Measurements from ENCODE around the gene ADCY10. TPM values are rescaled to one million over a fixed set of nuclear protein-coding genes. Genes with fewer than 3 reads are reported as not detected.
"Not testable (repeated sequence)": the region's sequence is repeated elsewhere in the genome, so short reads cannot be mapped to it uniquely, and the experiment has no call there.

ADCY10 gene
- total RNA-seq, 2 experiments from 2014 or later, result not detected

GRCh38 chr1:167936930-167937708, 23.2 kb upstream of the ADCY10 start, which contains the start of gene MPC2:
TSS of gene MPC2 (minus strand) at chr1:167937072. CDS start at chr1:167935841, 1,231 bp downstream.
- ATAC-seq (peak; percentile 17), DNase-seq (peak; percentile 79)
- Mint-ChIP-seq H3K4me1 (ENCODE audit: low read depth) (peaks cover 35% of the 10 kb centered on the region), H3K4me3 (peak within 1 kb of the TSS; percentile 84), H3K9me3 (ENCODE audit: insufficient read depth) (no peaks in the 10 kb centered on the region), H3K27me3 (ENCODE audit: low read depth) (no peaks in the 10 kb centered on the region), H3K27ac (peak within 1 kb of the TSS; percentile 95), H3K36me3 (ENCODE audit: low read depth) (peaks cover 2% of the 10 kb centered on the region)
- CTCF ChIA-PET, result interaction anchor here (1.0 to 4.6 kb wide), 6 partner anchors 9 to 337 kb away, joined by 3 to 33 read pairs (median 4); no protein-coding TSS in a partner anchor
- POLR2A ChIA-PET, result interaction anchor here (0.6 to 3.2 kb wide), 12 partner anchors 10 to 1431 kb away, joined by 3 to 15 read pairs (median 4); partner anchors contain the start of genes BLZF1 and SFT2D2

- peak within 1 kb of the TSS; percentile 95 for H3K27ac Mint-ChIP-seq
- peaks cover 33% of the 10 kb centered on the region for H3K4me1 Mint-ChIP-seq (ENCODE audit: low read depth)
- ATAC-seq (peak; percentile 82), DNase-seq (peak; percentile 98)
- peak within 1 kb of the TSS; percentile 84 for H3K4me3 Mint-ChIP-seq
- ChIA-PET CTCF (interaction anchor here (1.0 to 4.6 kb wide), 10 partner anchors 9 to 716 kb away, joined by 3 to 33 read pairs (median 4); partner anchors contain the start of gene POU2F1), POLR2A (interaction anchor here (0.6 to 3.2 kb wide), 27 partner anchors 9 to 1432 kb away, joined by 3 to 15 read pairs (median 3); partner anchors contain the start of genes BLZF1, MPZL1 and SFT2D2)
- peaks cover 2% of the 10 kb centered on the region for H3K36me3 Mint-ChIP-seq (ENCODE audit: low read depth)
- no peaks in the 10 kb centered on the region for H3K9me3 Mint-ChIP-seq (ENCODE audit: insufficient read depth)
- no peaks in the 10 kb centered on the region for H3K27me3 Mint-ChIP-seq (ENCODE audit: low read depth)
These were observed 22.4 kb upstream of the ADCY10 start, which contains the start of gene DCAF6 for GRCh38 chr1:167936068-167936929. TSS of gene DCAF6 (plus strand) at chr1:167936683. CDS start at chr1:167936912, 229 bp downstream.

- Mint-ChIP-seq H3K4me1 (ENCODE audit: low read depth) (peaks cover 29% of the 10 kb centered on the region), H3K9me3 (ENCODE audit: insufficient read depth) (no peaks in the 10 kb centered on the region), H3K27me3 (ENCODE audit: low read depth) (no peaks in the 10 kb centered on the region), H3K4me3 (peak overlapping the region; percentile 84), H3K27ac (peak overlapping the region; percentile 95), H3K36me3 (ENCODE audit: low read depth) (peaks cover 2% of the 10 kb centered on the region)
- DNase-seq (peak; percentile 62), ATAC-seq (peak; percentile 6)
- POLR2A ChIA-PET, result interaction anchor here (0.6 to 3.2 kb wide), 25 partner anchors 8 to 1026 kb away, joined by 3 to 15 read pairs (median 3); partner anchors contain the start of genes MPZL1 and SFT2D2
- CTCF ChIA-PET, result interaction anchor here (1.0 to 4.6 kb wide), 10 partner anchors 8 to 715 kb away, joined by 3 to 33 read pairs (median 4); partner anchors contain the start of gene POU2F1
These were observed 21.5 kb upstream of the ADCY10 start for GRCh38 chr1:167935216-167936067.

- no peak for ATAC-seq
- no peaks in the 10 kb centered on the region for H3K27me3 Mint-ChIP-seq (ENCODE audit: low read depth)
- CTCF ChIA-PET, result interaction anchor here (1.0 to 4.6 kb wide), 4 partner anchors 11 to 244 kb away, joined by 3 to 33 read pairs (median 3); partner anchors contain the start of gene TIPRL
- POLR2A ChIA-PET, result interaction anchor here (0.8 to 3.2 kb wide), 7 partner anchors 8 to 307 kb away, joined by 3 to 15 read pairs (median 8); no protein-coding TSS in a partner anchor
- no peaks in the 10 kb centered on the region for H3K9me3 Mint-ChIP-seq (ENCODE audit: insufficient read depth)
- peak overlapping the region; percentile 84 for H3K4me3 Mint-ChIP-seq
- H3K4me1 Mint-ChIP-seq (ENCODE audit: low read depth), result peaks cover 29% of the 10 kb centered on the region
- DNase-seq, result no peak
- peaks cover 2% of the 10 kb centered on the region for H3K36me3 Mint-ChIP-seq (ENCODE audit: low read depth)
- peak overlapping the region; percentile 95 for H3K27ac Mint-ChIP-seq
These were observed 20.7 kb upstream of the ADCY10 start for GRCh38 chr1:167934426-167935215.

GRCh38 chr1:167933788-167934187, 19.9 kb upstream of the ADCY10 start:
- H3K27me3 Mint-ChIP-seq (ENCODE audit: low read depth), result no peaks in the 10 kb centered on the region
- DNase-seq (no peak), ATAC-seq (no peak)
- no peaks in the 10 kb centered on the region for H3K9me3 Mint-ChIP-seq (ENCODE audit: insufficient read depth)
- no peak overlapping the region for H3K27ac Mint-ChIP-seq
- ChIA-PET CTCF (interaction anchor here (0.8 to 4.6 kb wide), 3 partner anchors 149 to 245 kb away, joined by 3 to 33 read pairs (median 4); partner anchors contain the start of gene TIPRL), POLR2A (no interaction called here)
- no peak overlapping the region for H3K4me3 Mint-ChIP-seq
- H3K4me1 Mint-ChIP-seq (ENCODE audit: low read depth), result peaks cover 29% of the 10 kb centered on the region
- H3K36me3 Mint-ChIP-seq (ENCODE audit: low read depth), result peaks cover 2% of the 10 kb centered on the region

GRCh38 chr1:167929725-167930124, 15.8 kb upstream of the ADCY10 start:
- Mint-ChIP-seq H3K27ac (no peak overlapping the region), H3K4me3 (no peak overlapping the region), H3K9me3 (ENCODE audit: insufficient read depth) (no peaks in the 10 kb centered on the region), H3K27me3 (ENCODE audit: low read depth) (no peaks in the 10 kb centered on the region), H3K36me3 (ENCODE audit: low read depth) (peaks cover 2% of the 10 kb centered on the region), H3K4me1 (ENCODE audit: low read depth) (peaks cover 18% of the 10 kb centered on the region)
- DNase-seq (no peak), ATAC-seq (no peak)
- ChIA-PET CTCF (interaction anchor here (0.9 to 3.4 kb wide), 2 partner anchors 12 to 153 kb away, joined by 3 to 18 read pairs; no protein-coding TSS in a partner anchor), POLR2A (no interaction called here)

- H3K4me1 Mint-ChIP-seq (ENCODE audit: low read depth), result peaks cover 11% of the 10 kb centered on the region
- POLR2A ChIA-PET; H3K4me3 Mint-ChIP-seq; H3K9me3 Mint-ChIP-seq (ENCODE audit: insufficient read depth); H3K27me3 Mint-ChIP-seq (ENCODE audit: low read depth); H3K27ac Mint-ChIP-seq; DNase-seq; H3K36me3 Mint-ChIP-seq (ENCODE audit: low read depth); ATAC-seq: not testable (repeated sequence)
- CTCF ChIA-PET, result interaction anchor here (1.8 kb wide), 1 partner anchor 154 kb away, joined by 4 read pairs; no protein-coding TSS in a partner anchor
These were observed 15.0 kb upstream of the ADCY10 start for GRCh38 chr1:167928919-167929318.

GRCh38 chr1:167928457-167928852, 14.5 kb upstream of the ADCY10 start:
- CTCF ChIA-PET, result interaction anchor here (1.0 to 1.8 kb wide), 2 partner anchors 8 to 154 kb away, joined by 4 read pairs; partner anchors contain the start of genes DCAF6 and MPC2
- Mint-ChIP-seq H3K36me3 (ENCODE audit: low read depth) (peaks cover 2% of the 10 kb centered on the region), H3K27me3 (ENCODE audit: low read depth) (no peaks in the 10 kb centered on the region), H3K27ac (no peak overlapping the region), H3K9me3 (ENCODE audit: insufficient read depth) (no peaks in the 10 kb centered on the region), H3K4me1 (ENCODE audit: low read depth) (peaks cover 7% of the 10 kb centered on the region), H3K4me3 (no peak overlapping the region)
- POLR2A ChIA-PET, result interaction anchor here (2.9 kb wide), 1 partner anchor 8 kb away, joined by 15 read pairs; the partner anchor contains the start of genes DCAF6 and MPC2
- DNase-seq, result no peak
- ATAC-seq, result no peak

GRCh38 chr1:167927046-167927754, 13.3 kb upstream of the ADCY10 start:
- CTCF ChIA-PET, result interaction anchor here (1.0 kb wide), 1 partner anchor 9 kb away, joined by 4 read pairs; the partner anchor contains the start of genes DCAF6 and MPC2

More at GRCh38 chr1:167927046-167927754, 13.3 kb upstream of the ADCY10 start:
- POLR2A ChIA-PET, result interaction anchor here (0.7 to 2.9 kb wide), 2 partner anchors 9 to 1906 kb away, joined by 3 to 15 read pairs; partner anchors contain the start of genes DCAF6 and MPC2
- no peak overlapping the region for H3K4me3 Mint-ChIP-seq
- no peaks in the 10 kb centered on the region for H3K27me3 Mint-ChIP-seq (ENCODE audit: low read depth)
- H3K4me1 Mint-ChIP-seq (ENCODE audit: low read depth), result peaks cover 2% of the 10 kb centered on the region
- no peaks in the 10 kb centered on the region for H3K9me3 Mint-ChIP-seq (ENCODE audit: insufficient read depth)
- peaks cover 8% of the 10 kb centered on the region for H3K36me3 Mint-ChIP-seq (ENCODE audit: low read depth)
- no peak for ATAC-seq
- no peak for DNase-seq
- H3K27ac Mint-ChIP-seq, result no peak overlapping the region
